ENCODE measurements around the gene P2RX4. TPM values are rescaled to one million over a fixed set of nuclear protein-coding genes. Genes with fewer than 3 reads are reported as not detected.
A peak's percentile ranks its signal among the peaks of the same experiment; 100 is the strongest.

P2RX4 gene
- polyA plus RNA-seq, 1 donor (not counting 4 experiments of a cell fraction or from before 2014, with no cell fraction given): 5.1 TPM

DNA sequence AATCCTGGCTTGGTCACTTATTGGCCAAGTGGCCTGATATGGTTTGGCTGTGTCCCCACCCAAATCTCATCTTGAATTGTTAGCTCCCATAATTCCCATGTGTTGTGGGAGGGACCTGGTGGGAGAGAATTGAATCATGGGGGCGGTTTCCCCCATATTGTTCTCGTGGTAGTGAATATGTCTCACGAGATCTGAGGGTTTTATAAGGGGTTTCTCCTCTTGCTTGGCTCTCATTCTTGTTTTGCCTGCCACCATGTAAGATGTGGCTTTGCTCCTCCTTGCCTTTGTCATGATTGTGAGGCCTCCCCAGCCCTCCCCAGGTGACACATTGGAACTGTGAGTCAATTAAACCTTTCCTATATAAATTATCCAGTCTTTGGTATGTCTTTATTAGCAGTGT is 18.8 kb upstream of the P2RX4 start:
- Histone ChIP-seq H3K27ac (ENCODE audit: control insufficient read depth, insufficient read depth, low read length) (peak overlapping the region; percentile 53), H3K4me2 (ENCODE audit: control insufficient read depth, extremely low read depth, insufficient read depth, low read depth, low read length) (peak overlapping the region; percentile 19)
- no peak for DNase-seq (ENCODE audit: low read depth, low spot score)

DNA sequence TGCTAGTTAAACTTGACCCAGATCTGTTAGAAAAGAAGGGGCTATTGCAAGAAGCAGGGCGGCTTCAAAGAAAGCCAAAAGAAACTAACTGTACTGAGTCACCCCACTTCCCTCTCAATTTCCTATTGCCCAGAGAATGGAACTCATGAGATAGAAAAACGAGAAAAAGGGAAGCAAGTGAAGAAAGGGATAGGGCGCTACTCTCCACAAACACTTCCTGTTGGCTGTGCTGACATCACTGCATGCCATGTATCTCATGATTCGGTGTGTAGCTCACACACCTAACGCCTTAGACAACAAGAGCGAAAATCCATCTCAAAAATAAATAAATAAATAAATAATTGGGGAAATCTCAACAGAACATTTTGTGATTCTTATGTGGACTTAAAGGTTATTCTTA is 13.0 kb upstream of the P2RX4 start:
- no peak overlapping the region for H3K9ac ChIP-seq (ENCODE audit: control insufficient read depth, extremely low read depth, insufficient read depth, low read length)
- no peaks in the 10 kb centered on the region for H3K36me3 ChIP-seq (ENCODE audit: control insufficient read depth in 2 of 2, extremely low read depth in 1 of 2, insufficient read depth in 2 of 2, low read length in 2 of 2)
- no peak overlapping the region for H3K4me3 ChIP-seq (ENCODE audit: control insufficient read depth in 2 of 3, extremely low read depth in 1 of 3, insufficient read depth in 2 of 3, low read depth in 1 of 3, low read length in 3 of 3)
- H3K27me3 ChIP-seq (ENCODE audit: control insufficient read depth, extremely low read depth, insufficient read depth, low read length): no peaks in the 10 kb centered on the region
- H3K79me2 ChIP-seq (ENCODE audit: control insufficient read depth, insufficient read depth, low read length): no peaks in the 10 kb centered on the region
- no peak overlapping the region for H2AFZ ChIP-seq (ENCODE audit: control insufficient read depth, low read length)
- DNase-seq (ENCODE audit: low read depth, low spot score): no peak
- H3K4me2 ChIP-seq (ENCODE audit: control insufficient read depth, extremely low read depth, insufficient read depth, low read depth, low read length): no peak overlapping the region
- dilution Hi-C loops (cut with MboI; ENCODE audit: extremely low pct_ligation_motif_present, low sequenced_read_pairs): no loop called here
- no peaks in the 10 kb centered on the region for H3K9me3 ChIP-seq (ENCODE audit: control insufficient read depth, low read depth, low read length)
- no peak overlapping the region for H3K27ac ChIP-seq (ENCODE audit: control insufficient read depth, insufficient read depth, low read length)
- FAIRE-seq: no peak
- no peaks in the 10 kb centered on the region for H4K20me1 ChIP-seq (ENCODE audit: control insufficient read depth, extremely low read depth, insufficient read depth, low read length)
- H3K4me1 ChIP-seq (ENCODE audit: control insufficient read depth, extremely low read depth, insufficient read depth, low read length): no peaks in the 10 kb centered on the region
- no peak for TF ChIP-seq EZH2 (IDR thresholded peaks at IDR 0.05; ENCODE audit: low read length)
- no peak for TF ChIP-seq CTCF (optimal IDR thresholded peaks at IDR 0.05 in 1 of 3, IDR thresholded peaks at IDR 0.05 in 1 of 3, conservative IDR thresholded peaks at IDR 0.05 in 1 of 3; ENCODE audit: extremely low read depth in 1 of 3, insufficient read depth in 2 of 3, low read length in 3 of 3)
- H3K9me1 ChIP-seq (ENCODE audit: control insufficient read depth, extremely low read depth, insufficient read depth, low read length): no peaks in the 10 kb centered on the region

More for the DNA sequence above, 18.8 kb upstream of the P2RX4 start:
- Histone ChIP-seq H3K4me1 (ENCODE audit: control insufficient read depth, extremely low read depth, insufficient read depth, low read length) (peaks cover 9% of the 10 kb centered on the region), H3K9ac (ENCODE audit: control insufficient read depth, extremely low read depth, insufficient read depth, low read length) (no peak overlapping the region), H3K79me2 (ENCODE audit: control insufficient read depth, insufficient read depth, low read length) (no peaks in the 10 kb centered on the region), H3K36me3 (ENCODE audit: control insufficient read depth in 2 of 2, extremely low read depth in 1 of 2, insufficient read depth in 2 of 2, low read length in 2 of 2) (no peaks in the 10 kb centered on the region), H2AFZ (ENCODE audit: control insufficient read depth, low read length) (no peak overlapping the region), H3K4me3 (ENCODE audit: control insufficient read depth in 2 of 3, extremely low read depth in 1 of 3, insufficient read depth in 2 of 3, low read depth in 1 of 3, low read length in 3 of 3) (no peak overlapping the region), H3K9me3 (ENCODE audit: control insufficient read depth, low read depth, low read length) (no peaks in the 10 kb centered on the region), H3K27me3 (ENCODE audit: control insufficient read depth, extremely low read depth, insufficient read depth, low read length) (no peaks in the 10 kb centered on the region), H3K9me1 (ENCODE audit: control insufficient read depth, extremely low read depth, insufficient read depth, low read length) (no peaks in the 10 kb centered on the region), H4K20me1 (ENCODE audit: control insufficient read depth, extremely low read depth, insufficient read depth, low read length) (no peaks in the 10 kb centered on the region)
- dilution Hi-C loops (cut with MboI; ENCODE audit: extremely low pct_ligation_motif_present, low sequenced_read_pairs): no loop called here
- no peak for TF ChIP-seq CTCF (optimal IDR thresholded peaks at IDR 0.05 in 1 of 3, IDR thresholded peaks at IDR 0.05 in 1 of 3, conservative IDR thresholded peaks at IDR 0.05 in 1 of 3; ENCODE audit: extremely low read depth in 1 of 3, insufficient read depth in 2 of 3, low read length in 3 of 3)
- no peak for TF ChIP-seq EZH2 (IDR thresholded peaks at IDR 0.05; ENCODE audit: low read length)
- no peak for FAIRE-seq

Measured in keratinocyte (primary cell).